T-helper 1 cell treated with Interleukin-12 subunit alpha and Interleukin-12 subunit beta and Interleukin-4 antibody, amounts not matched to agents 30 μg/mL and 1 μg/mL, for 36 hours (primary cell): ENCODE measurements around the gene CACNA1H.

Experiments used
- H3K27ac Mint-ChIP-seq: one replicate; pipeline ENCODE4 v1.8.0; 2021; ENCODE audit warnings: mild to moderate bottlenecking, mixed read lengths
- H3K27me3 Mint-ChIP-seq: one replicate; pipeline ENCODE4 v1.8.0; 2021; ENCODE audit warnings: low read depth, mixed read lengths
- H3K36me3 Mint-ChIP-seq: one replicate; pipeline ENCODE4 v1.8.0; 2021; ENCODE audit warnings: low read depth, mixed read lengths
- H3K4me1 Mint-ChIP-seq: one replicate; pipeline ENCODE4 v1.8.0; 2021; ENCODE audit warnings: low read depth, mixed read lengths
- H3K4me3 Mint-ChIP-seq: one replicate; pipeline ENCODE4 v1.8.0; 2021; ENCODE audit warnings: mild to moderate bottlenecking, moderate library complexity, mixed read lengths
- H3K9me3 Mint-ChIP-seq: one replicate; pipeline ENCODE4 v1.8.0; 2021; ENCODE audit warnings: mixed read lengths

The CACNA1H gene

GRCh38 chr16:1164975-1165374 lies 12.1 kb downstream of the CACNA1H start:
- Mint-ChIP-seq H3K4me1 (no peaks in the 10 kb centered on the region), H3K9me3 (no peaks in the 10 kb centered on the region), H3K27me3 (no peaks in the 10 kb centered on the region), H3K27ac (no peak overlapping the region), H3K36me3 (no peaks in the 10 kb centered on the region), H3K4me3 (no peak overlapping the region)

GRCh38 chr16:1165511-1165910 lies 12.6 kb downstream of the CACNA1H start:
- Mint-ChIP-seq H3K4me1 (no peaks in the 10 kb centered on the region), H3K36me3 (no peaks in the 10 kb centered on the region), H3K27ac (no peak overlapping the region), H3K4me3 (no peak overlapping the region), H3K9me3 (no peaks in the 10 kb centered on the region), H3K27me3 (no peaks in the 10 kb centered on the region)

- Mint-ChIP-seq H3K27me3 (no peaks in the 10 kb centered on the region), H3K4me3 (no peak overlapping the region), H3K27ac (no peak overlapping the region), H3K9me3 (no peaks in the 10 kb centered on the region), H3K4me1 (no peaks in the 10 kb centered on the region), H3K36me3 (no peaks in the 10 kb centered on the region)
Measured at GRCh38 chr16:1167276-1168107, 14.6 kb downstream of the CACNA1H start.

GRCh38 chr16:1168837-1169236 lies 15.9 kb downstream of the CACNA1H start:
- H3K4me3 Mint-ChIP-seq, result no peak overlapping the region
- H3K27me3 Mint-ChIP-seq, result no peaks in the 10 kb centered on the region
- no peaks in the 10 kb centered on the region for H3K4me1 Mint-ChIP-seq
- H3K27ac Mint-ChIP-seq, result no peak overlapping the region
- no peaks in the 10 kb centered on the region for H3K36me3 Mint-ChIP-seq
- no peaks in the 10 kb centered on the region for H3K9me3 Mint-ChIP-seq

GRCh38 chr16:1169285-1170075 lies 16.6 kb downstream of the CACNA1H start:
- H3K27me3 Mint-ChIP-seq, result no peaks in the 10 kb centered on the region
- H3K27ac Mint-ChIP-seq, result no peak overlapping the region

GRCh38 chr16:1170076-1170418 lies 17.1 kb downstream of the CACNA1H start:
- no peak overlapping the region for H3K4me3 Mint-ChIP-seq
- no peaks in the 10 kb centered on the region for H3K4me1 Mint-ChIP-seq
- H3K27ac Mint-ChIP-seq, result no peak overlapping the region
- H3K36me3 Mint-ChIP-seq, result no peaks in the 10 kb centered on the region
- H3K9me3 Mint-ChIP-seq, result no peaks in the 10 kb centered on the region
- no peaks in the 10 kb centered on the region for H3K27me3 Mint-ChIP-seq

More at GRCh38 chr16:1169285-1170075, 16.6 kb downstream of the CACNA1H start:
- Mint-ChIP-seq H3K36me3 (no peaks in the 10 kb centered on the region), H3K4me3 (no peak overlapping the region), H3K4me1 (no peaks in the 10 kb centered on the region), H3K9me3 (no peaks in the 10 kb centered on the region)

- Mint-ChIP-seq H3K4me1 (no peaks in the 10 kb centered on the region), H3K27ac (no peak overlapping the region), H3K9me3 (no peaks in the 10 kb centered on the region), H3K4me3 (no peak overlapping the region), H3K27me3 (no peaks in the 10 kb centered on the region), H3K36me3 (no peaks in the 10 kb centered on the region)
Measured at GRCh38 chr16:1171001-1171400, 18.1 kb downstream of the CACNA1H start.

- Mint-ChIP-seq H3K4me1 (no peaks in the 10 kb centered on the region), H3K27me3 (no peaks in the 10 kb centered on the region), H3K9me3 (no peaks in the 10 kb centered on the region), H3K36me3 (no peaks in the 10 kb centered on the region), H3K4me3 (no peak overlapping the region), H3K27ac (no peak overlapping the region)
Measured at GRCh38 chr16:1171854-1172428, 19.0 kb downstream of the CACNA1H start.

- Mint-ChIP-seq H3K9me3 (no peaks in the 10 kb centered on the region), H3K4me3 (no peak overlapping the region), H3K4me1 (no peaks in the 10 kb centered on the region), H3K36me3 (no peaks in the 10 kb centered on the region), H3K27ac (peak overlapping the region; percentile 41), H3K27me3 (no peaks in the 10 kb centered on the region)
Measured at GRCh38 chr16:1172651-1173050, 19.7 kb downstream of the CACNA1H start.

GRCh38 chr16:1173788-1174451 lies 21.0 kb downstream of the CACNA1H start:
- no peaks in the 10 kb centered on the region for H3K27me3 Mint-ChIP-seq
- no peaks in the 10 kb centered on the region for H3K9me3 Mint-ChIP-seq
- no peak overlapping the region for H3K27ac Mint-ChIP-seq
- H3K4me3 Mint-ChIP-seq, result no peak overlapping the region
- H3K4me1 Mint-ChIP-seq, result no peaks in the 10 kb centered on the region
- no peaks in the 10 kb centered on the region for H3K36me3 Mint-ChIP-seq

GRCh38 chr16:1174477-1175357 lies 21.8 kb downstream of the CACNA1H start:
- Mint-ChIP-seq H3K27me3 (no peaks in the 10 kb centered on the region), H3K4me3 (no peak overlapping the region), H3K4me1 (no peaks in the 10 kb centered on the region), H3K36me3 (no peaks in the 10 kb centered on the region), H3K27ac (no peak overlapping the region), H3K9me3 (no peaks in the 10 kb centered on the region)

- Mint-ChIP-seq H3K4me1 (no peaks in the 10 kb centered on the region), H3K4me3 (no peak overlapping the region), H3K27ac (no peak overlapping the region), H3K36me3 (no peaks in the 10 kb centered on the region), H3K27me3 (no peaks in the 10 kb centered on the region), H3K9me3 (no peaks in the 10 kb centered on the region)
Measured at GRCh38 chr16:1175566-1176279, 22.8 kb downstream of the CACNA1H start.

- H3K4me3 Mint-ChIP-seq, result no peak overlapping the region
- H3K27me3 Mint-ChIP-seq, result no peaks in the 10 kb centered on the region
- no peaks in the 10 kb centered on the region for H3K4me1 Mint-ChIP-seq
- H3K27ac Mint-ChIP-seq, result no peak overlapping the region
- no peaks in the 10 kb centered on the region for H3K36me3 Mint-ChIP-seq
- H3K9me3 Mint-ChIP-seq, result no peaks in the 10 kb centered on the region
Measured at GRCh38 chr16:1176280-1176897, 23.5 kb downstream of the CACNA1H start.
